HepG2 (cell line): ENCODE measurements around the gene MRPL36. TPM values are rescaled to one million over a fixed set of nuclear protein-coding genes. Genes with fewer than 3 reads are reported as not detected.

Experiments used
- ATAC-seq: fragments of 200-7000 bp; cut with Tn5 transposase; 3 replicates; pipeline ENCODE4 v1.9.1; 2020; ENCODE audit warnings: mild to moderate bottlenecking, moderate library complexity
- BruUV-seq: library from RNA; stranded (reverse); fragments of 400-500 nt; replicated peaks from 2 replicates; lab custom pipeline; 2021; lab: Mats Ljungman, UMichigan
- CTCF ChIA-PET: fragments of 300-600 bp; formaldehyde crosslinking; extraction: SDS; loops from one replicate; lab custom pipeline; 2021; ENCODE audit warnings: low total read pairs, inconsistent platforms, low intra/inter-chr PET ratio; lab: Yijun Ruan, JAX
- POLR2A ChIA-PET: fragments of 350-600 bp; sonication (Branson Sonifier 250); formaldehyde crosslinking; loops from one replicate; lab custom pipeline; 2020; ENCODE audit warnings: antibody characterized with exemption, inconsistent platforms; lab: Yijun Ruan, JAX
- DNase-seq: peaks from one replicate; pipeline ENCODE4 v3.0.0-alpha.2; 2015; ENCODE audit warnings: low spot score
- FAIRE-seq: peaks from 3 replicates; lab custom pipeline; 2011; peaks lifted over from hg19 to GRCh38; lab: Jason Lieb, UNC
- H2AFZ ChIP-seq: one replicate; pipeline ENCODE4 v1.6.1; 2011; ENCODE audit warnings: low read length, inconsistent platforms
- H3K27ac ChIP-seq: fragments of 300-600 bp; 3 replicates; pipeline ENCODE4 v1.8.0; 2011; ENCODE audit warnings: mixed run types, mild to moderate bottlenecking, mixed read lengths, low read length, inconsistent platforms; ENCODE audit not compliant: insufficient read depth; ENCODE audit errors: extremely low read length
- H3K27me3 ChIP-seq, 2 experiments: fragments of 200-600 bp in 1 of 2; 2 replicates in 1 of 2; 3 replicates in 1 of 2; pipeline versions ENCODE4 v1.6.0 to v1.8.0; 2011; ENCODE audit warnings: low read length in 2 of 2, mild to moderate bottlenecking in 2 of 2, moderate library complexity in 2 of 2, inconsistent platforms in 1 of 2; ENCODE audit not compliant: insufficient read depth in 2 of 2, control insufficient read depth in 1 of 2
- H3K36me3 ChIP-seq, 2 experiments: fragments of 200-600 bp in 1 of 2; replicated peaks in 1 of 2; 2 replicates in 1 of 2; 3 replicates in 1 of 2; pipeline versions ENCODE4 v1.5.1 to v1.8.0; 2011; ENCODE audit warnings: low read length in 2 of 2, inconsistent platforms in 1 of 2; ENCODE audit not compliant: insufficient read depth in 2 of 2, control insufficient read depth in 1 of 2
- H3K4me1 ChIP-seq: 2 replicates; pipeline ENCODE4 v1.5.1; 2012; ENCODE audit warnings: low read length, inconsistent platforms; ENCODE audit not compliant: insufficient read depth
- H3K4me2 ChIP-seq: 2 replicates; pipeline ENCODE4 v1.6.0; 2011; ENCODE audit warnings: low read depth, low read length, inconsistent platforms
- H3K4me3 ChIP-seq, 3 experiments: fragments of 200-600 bp in 1 of 3; sonication (generic), shearing (Covaris generic) in 1 of 3; replicated peaks in 1 of 3; 2 replicates each; pipeline ENCODE4 v1.5.1; 2011 to 2016; ENCODE audit warnings: low read length in 3 of 3, inconsistent platforms in 2 of 3, low read depth in 2 of 3, mild to moderate bottlenecking in 2 of 3, control low read depth in 1 of 3, mixed read lengths in 1 of 3; ENCODE audit not compliant: insufficient read depth in 1 of 3
- H3K79me2 ChIP-seq: one replicate; pipeline ENCODE4 v1.6.1; 2011; ENCODE audit warnings: low read length, inconsistent platforms; ENCODE audit not compliant: insufficient read depth
- H3K9ac ChIP-seq: 2 replicates; pipeline ENCODE4 v1.6.0; 2011; ENCODE audit warnings: mild to moderate bottlenecking, low read depth, low read length, inconsistent platforms; ENCODE audit not compliant: insufficient read depth
- H3K9me3 ChIP-seq: 2 replicates; pipeline ENCODE4 v1.5.1; 2012; ENCODE audit warnings: mild to moderate bottlenecking, low read length
- H4K20me1 ChIP-seq: 2 replicates; pipeline ENCODE4 v1.6.0; 2011; ENCODE audit warnings: inconsistent platforms, mild to moderate bottlenecking, low read length, moderate library complexity; ENCODE audit not compliant: insufficient read depth
- AGO2 ChIP-seq: fragments of 200-400 bp; formaldehyde crosslinking; optimal IDR thresholded peaks from 2 replicates; pipeline ENCODE3; 2017; ENCODE audit warnings: mild to moderate bottlenecking, low read depth, low read length, moderate library complexity
- ATF5 ChIP-seq: sonication (generic); formaldehyde crosslinking; IDR thresholded peaks from 2 replicates; pipeline ENCODE4 v1.4.0; 2020; ENCODE audit warnings: mild to moderate bottlenecking, low read depth, missing genetic modification reagents
- CSRNP1 ChIP-seq: sonication (generic); formaldehyde crosslinking; IDR thresholded peaks from 2 replicates; pipeline ENCODE4 v1.8.1; 2023; ENCODE audit warnings: mild to moderate bottlenecking, missing genetic modification reagents
- ELF4 ChIP-seq: sonication (generic); formaldehyde crosslinking; IDR thresholded peaks from 2 replicates; pipeline ENCODE4 v1.5.0; 2020; ENCODE audit warnings: missing genetic modification reagents, mild to moderate bottlenecking, moderate library complexity, borderline replicate concordance
- HDAC1 ChIP-seq: sonication (generic); formaldehyde crosslinking; IDR thresholded peaks from 2 replicates; pipeline ENCODE4 v1.5.1; 2020; ENCODE audit warnings: mild to moderate bottlenecking, missing genetic modification reagents
- KDM4B ChIP-seq: sonication (generic); formaldehyde crosslinking; IDR thresholded peaks from 2 replicates; pipeline ENCODE4 v1.4.0; 2020; ENCODE audit warnings: missing genetic modification reagents
- KMT2A ChIP-seq: sonication (generic); formaldehyde crosslinking; IDR thresholded peaks from 2 replicates; pipeline ENCODE4 v1.4.0; 2020; ENCODE audit warnings: missing genetic modification reagents
- POLR2AphosphoS5 ChIP-seq: IDR thresholded peaks from 2 replicates; pipeline ENCODE4 v1.6.1; 2012; ENCODE audit warnings: low read depth, low read length
- RAD51 ChIP-seq: fragments of 450-650 bp; IDR thresholded peaks from 2 replicates; pipeline ENCODE4 v1.6.1; 2016; ENCODE audit warnings: borderline replicate concordance
- SMC3 ChIP-seq: IDR thresholded peaks from 2 replicates; pipeline ENCODE4 v1.6.1; 2011; ENCODE audit warnings: low read length, improper control_type of control experiment
- SSRP1 ChIP-seq: IDR thresholded peaks from 2 replicates; pipeline ENCODE4 v1.6.1; 2016; ENCODE audit warnings: control low read depth
- TMF1 ChIP-seq: sonication (generic); formaldehyde crosslinking; IDR thresholded peaks from 2 replicates; pipeline ENCODE4 v1.8.1; 2022; ENCODE audit warnings: low read depth, missing genetic modification reagents
- ZNF232 ChIP-seq: sonication (generic); formaldehyde crosslinking; IDR thresholded peaks from 2 replicates; pipeline ENCODE4 v1.4.0; 2020; ENCODE audit warnings: missing genetic modification reagents, borderline replicate concordance
- ZNF558 ChIP-seq: sonication (generic); formaldehyde crosslinking; IDR thresholded peaks from 2 replicates; pipeline ENCODE4 v1.9.0; 2022; ENCODE audit warnings: mild to moderate bottlenecking, missing genetic modification reagents, borderline replicate concordance
- ZNF564 ChIP-seq: sonication (generic); formaldehyde crosslinking; IDR thresholded peaks from 2 replicates; pipeline ENCODE4 v1.8.1; 2023; ENCODE audit warnings: mild to moderate bottlenecking, missing genetic modification reagents
- ZNF598 ChIP-seq: sonication (generic); formaldehyde crosslinking; IDR thresholded peaks from 2 replicates; pipeline ENCODE4 v1.5.1; 2020; ENCODE audit warnings: mild to moderate bottlenecking, missing genetic modification reagents, borderline replicate concordance
- ZNF710 ChIP-seq: sonication (generic); formaldehyde crosslinking; IDR thresholded peaks from 2 replicates; pipeline ENCODE4 v1.5.0; 2020; ENCODE audit warnings: mild to moderate bottlenecking, missing genetic modification reagents, borderline replicate concordance
- ZNF746 ChIP-seq: sonication (generic); formaldehyde crosslinking; IDR thresholded peaks from 2 replicates; pipeline ENCODE4 v1.8.0; 2022; ENCODE audit warnings: mild to moderate bottlenecking, missing genetic modification reagents
- WGBS: methylation state at CpG from one replicate; pipeline ENCODE4 v1.1.6; 2017; ENCODE audit warnings: low lambda C conversion rate; 5-methylcytosine and 5-hydroxymethylcytosine counted together
- in situ Hi-C: cut with HindIII; loops from 2 replicates; pipeline ENCODE4 v1.10.0; 2017; ENCODE audit warnings: low pct_unique_long_range_greater_than_20kb; ENCODE audit not compliant: extremely low pct_ligation_motif_present
- intact Hi-C: fragments of 100-400 bp; cut with micrococcal nuclease; formaldehyde crosslinking; loops from one replicate; pipeline ENCODE4 v1.10.0; 2022; ENCODE audit not compliant: unreplicated experiment
- polyA plus RNA-seq, 8 experiments: library from polyadenylated mRNA; depleted of rRNA in 3 of 8; stranded (reverse) in 7 of 8; unstranded in 1 of 8; fragments of >200 nt; fragmentation: Illumina TruSeq in 4 of 8; extraction: Trizol in 4 of 8; gene quantifications; 2 replicates each; pipeline versions ENCODE4 v1.2.1 to v1.2.3, GENCODE V29; 2011 to 2016; ENCODE audit warnings: low read depth in 4 of 8, missing spikeins in 1 of 8, mixed read lengths in 1 of 8; ENCODE audit not compliant: insufficient read depth in 1 of 8
- total RNA-seq, 5 experiments: library from RNA; depleted of rRNA; stranded (reverse); fragments of >200 nt; fragmentation: Illumina TruSeq; extraction: Trizol; gene quantifications; 2 replicates each; pipeline ENCODE4 v1.2.3, GENCODE V29; 2016; ENCODE audit warnings: low read depth in 1 of 5

Gene MRPL36
- total and polyA plus RNA-seq, 2 of the 13 experiments (the other 11 are each of a cell fraction or from before 2014, with no cell fraction given): 71.3 to 113 TPM

DNA sequence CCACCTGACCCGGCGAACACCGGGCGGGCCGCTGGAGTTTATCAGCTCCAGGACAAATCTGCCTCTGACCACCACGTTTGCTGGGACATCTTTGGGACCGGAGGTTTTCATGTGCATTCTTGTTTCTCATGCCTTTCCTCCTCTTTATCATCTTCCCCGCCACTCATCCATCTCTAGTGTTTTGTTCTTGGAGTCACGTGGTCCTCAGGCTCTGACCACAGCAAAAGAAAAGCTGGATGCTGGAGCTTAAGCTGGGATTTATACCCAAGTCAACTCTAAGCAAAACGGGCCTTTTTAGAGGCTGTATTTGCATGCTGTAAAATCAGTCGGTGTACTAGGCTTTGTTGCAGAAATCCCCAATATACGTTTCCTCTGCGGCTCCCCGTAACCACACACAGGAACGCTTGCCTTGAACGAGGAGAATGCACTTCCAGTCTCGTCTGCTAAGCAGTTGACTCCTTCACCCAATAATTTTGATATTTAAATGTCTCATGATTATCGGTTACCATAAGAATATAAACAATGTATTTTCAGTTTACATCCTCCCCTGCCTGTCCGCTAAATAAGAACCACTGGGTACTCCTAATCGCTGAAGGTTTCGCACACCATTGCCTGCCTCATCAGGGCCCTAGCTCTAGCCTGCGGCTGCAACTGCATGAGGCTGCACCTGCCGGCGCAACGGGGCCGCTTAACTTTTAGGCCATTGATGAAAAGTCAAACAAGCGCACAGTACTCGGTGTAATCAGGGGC is 1.0 kb upstream of the MRPL36 start:
- WGBS: under 1% methylated on average over 26 of the region's 28 CpGs
- H2AFZ ChIP-seq: peak overlapping the region; percentile 31
- H3K9ac ChIP-seq: peak overlapping the region; percentile 87
- peak; percentile 25 for DNase-seq
- no TSS peak for BruUV-seq
- ATAC-seq: peak; percentile 54
- H3K79me2 ChIP-seq: peaks cover 51% of the 10 kb centered on the region
- H3K4me2 ChIP-seq: peak overlapping the region; percentile 94
- FAIRE-seq: no peak
- H3K27ac ChIP-seq: peak overlapping the region; percentile 83
- in situ Hi-C loops (no loop called here), intact Hi-C loops (no loop called here)
- peaks cover 8 to 47% of the 10 kb centered on the region in 2 experiments for H3K36me3 ChIP-seq
- no peaks in the 10 kb centered on the region; the same call in 1 of the 2 replicates for H4K20me1 ChIP-seq
- no peaks in the 10 kb centered on the region for H3K9me3 ChIP-seq
- no peaks in the 10 kb centered on the region; a peak in 1 of 5 replicates for H3K27me3 ChIP-seq
- peak overlapping the region; percentile 72 to 99 (median 97) for H3K4me3 ChIP-seq
- ChIA-PET POLR2A (interaction anchor here (0.9 to 1.4 kb wide), 4 partner anchors 12 to 166 kb away, joined by 3 read pairs; no protein-coding TSS in a partner anchor), CTCF (no interaction called here)
- peaks cover 35% of the 10 kb centered on the region for H3K4me1 ChIP-seq
- TF ChIP-seq ZNF710 (CRISPR knock-in tag): no peak
- 0 out of 2 replicates have a peak, but pooled peaks have one; percentile 16 for TF ChIP-seq ZNF232 (CRISPR knock-in tag)
- no peak for TF ChIP-seq KMT2A (CRISPR knock-in tag)
- peak; percentile 34 for TF ChIP-seq AGO2
- no peak for TF ChIP-seq ATF5 (CRISPR knock-in tag)
- 0 out of 2 replicates have a peak, but pooled peaks have one; percentile 7 for TF ChIP-seq ZNF746 (CRISPR knock-in tag)
- peak; percentile 48; the same call in 1 of the 2 replicates for TF ChIP-seq CSRNP1
- peak; percentile 78; the same call in 1 of the 2 replicates for TF ChIP-seq RAD51
- TF ChIP-seq ELF4 (CRISPR knock-in tag): 0 out of 2 replicates have a peak, but pooled peaks have one; percentile 12
- TF ChIP-seq SMC3: no peak
- 0 out of 2 replicates have a peak, but pooled peaks have one; percentile 5 for TF ChIP-seq ZNF598
- no peak for TF ChIP-seq HDAC1
- 0 out of 2 replicates have a peak, but pooled peaks have one; percentile 17 for TF ChIP-seq POLR2AphosphoS5
- peak; percentile 73; the same call in 1 of the 2 replicates for TF ChIP-seq ZNF564 (CRISPR knock-in tag)
- 0 out of 2 replicates have a peak, but pooled peaks have one; percentile 43 for TF ChIP-seq ZNF558 (CRISPR knock-in tag)
- 0 out of 2 replicates have a peak, but pooled peaks have one; percentile 37 for TF ChIP-seq SSRP1 (CRISPR knock-in tag)
- peak; percentile 6; the same call in 1 of the 2 replicates for TF ChIP-seq TMF1 (CRISPR knock-in tag)
- TF ChIP-seq KDM4B (CRISPR knock-in tag): 0 out of 2 replicates have a peak, but pooled peaks have one; percentile 17
